AG09309 (cell line): ENCODE results near the gene FCGR1A.
"Not testable (repeated sequence)": the region's sequence is repeated elsewhere in the genome, so short reads cannot be mapped to it uniquely, and the experiment has no call there.

ENCODE experiments used
- DNase-seq: peaks from one replicate; pipeline ENCODE4 v3.0.0-alpha.2; 2010; ENCODE audit warnings: low read depth
- H3K4me3 ChIP-seq: 2 replicates; pipeline ENCODE4 v1.5.1; 2011; ENCODE audit warnings: mild to moderate bottlenecking, low read depth, low read length, moderate library complexity; ENCODE audit not compliant: control insufficient read depth
- TF ChIP-seq, protein P1 (sequence below): IDR thresholded peaks from 2 replicates; pipeline ENCODE4 v1.5.1; 2011; ENCODE audit warnings: mild to moderate bottlenecking, low read depth, low read length, inconsistent platforms; ENCODE audit not compliant: insufficient read depth, control insufficient read depth; ENCODE audit errors: missing control alignments

The FCGR1A gene

GRCh38 chr1:149771653-149772425 lies 10.7 kb upstream of the FCGR1A start:
- DNase-seq, H3K4me3 ChIP-seq: not testable (repeated sequence)

DNA sequence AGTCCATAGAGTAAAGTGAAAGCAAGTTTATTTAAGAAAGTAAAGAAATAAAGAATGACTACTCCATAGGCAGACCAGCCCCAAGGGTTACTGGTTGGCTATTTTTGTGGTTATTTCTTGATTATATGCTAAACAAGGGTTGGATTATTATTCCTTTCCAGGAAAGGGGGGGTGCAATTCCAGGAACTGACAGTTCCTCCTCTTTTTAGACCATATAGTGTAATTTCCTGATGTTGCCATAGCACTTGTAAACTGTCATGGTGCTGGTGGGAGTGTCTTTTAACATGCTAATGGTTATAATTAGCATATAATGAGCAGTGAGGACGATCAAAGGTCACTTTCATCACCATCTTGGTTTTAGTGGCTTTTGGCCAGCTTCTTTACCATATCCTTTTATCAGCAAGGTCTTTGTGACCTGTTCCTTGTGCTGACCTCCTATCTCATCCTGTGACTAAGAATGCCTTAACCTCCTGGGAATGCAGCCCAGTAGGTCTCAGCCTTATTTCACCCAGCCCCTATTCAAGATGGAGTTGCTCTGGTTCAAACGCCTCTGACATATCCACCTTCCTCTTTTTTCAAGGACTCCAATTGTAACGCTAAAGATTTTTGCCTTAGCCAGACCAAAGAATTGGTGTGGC lies 6.9 kb upstream of the FCGR1A start:
- DNase-seq, H3K4me3 ChIP-seq: not testable (repeated sequence)

GRCh38 chr1:149777084-149777483 lies 5.4 kb upstream of the FCGR1A start:
- DNase-seq, H3K4me3 ChIP-seq: not testable (repeated sequence)

GRCh38 chr1:149778313-149778712 lies 4.2 kb upstream of the FCGR1A start:
- DNase-seq, H3K4me3 ChIP-seq: not testable (repeated sequence)

DNA sequence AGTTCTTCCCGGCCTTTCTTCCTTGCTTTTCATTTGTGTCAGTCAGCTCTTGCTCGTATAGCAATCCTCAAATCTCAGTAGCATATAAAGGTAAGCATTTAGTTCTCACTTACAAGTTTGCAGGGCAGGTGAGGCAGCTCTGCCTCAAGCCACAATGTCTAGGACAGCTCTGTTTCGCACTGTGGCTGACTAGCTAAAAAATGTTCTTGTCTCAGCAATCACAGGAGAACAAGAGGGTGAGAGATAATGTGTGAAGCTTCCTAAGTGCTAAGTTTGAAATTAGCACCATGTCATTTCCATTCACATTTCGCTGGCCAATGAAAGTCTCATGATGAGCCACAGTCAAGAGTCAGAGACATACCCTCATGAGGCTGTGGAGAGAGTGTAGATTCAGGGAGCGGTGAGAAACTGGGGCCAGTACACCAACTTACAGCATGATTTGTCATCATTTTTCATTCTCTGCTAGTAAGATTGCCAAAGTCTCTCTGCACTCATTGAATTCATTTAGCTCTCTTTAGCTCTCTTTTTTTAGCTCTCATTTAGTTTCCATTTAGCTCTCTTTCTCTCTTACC lies 995 bp upstream of the FCGR1A start:
- H3K4me3 ChIP-seq, DNase-seq: not testable (repeated sequence)

GRCh38 chr1:149783289-149783688 lies 795 bp downstream of the FCGR1A start:
- not testable (repeated sequence) for DNase-seq, H3K4me3 ChIP-seq

DNA sequence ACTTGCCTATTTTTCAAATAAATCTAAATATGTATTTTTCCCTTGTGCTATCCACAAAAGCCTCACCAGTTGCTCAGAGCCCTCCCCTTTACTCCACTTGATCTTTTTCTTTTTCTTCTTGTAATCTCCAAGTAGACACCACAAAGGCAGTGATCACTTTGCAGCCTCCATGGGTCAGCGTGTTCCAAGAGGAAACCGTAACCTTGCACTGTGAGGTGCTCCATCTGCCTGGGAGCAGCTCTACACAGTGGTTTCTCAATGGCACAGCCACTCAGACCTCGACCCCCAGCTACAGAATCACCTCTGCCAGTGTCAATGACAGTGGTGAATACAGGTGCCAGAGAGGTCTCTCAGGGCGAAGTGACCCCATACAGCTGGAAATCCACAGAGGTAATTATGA lies 1.4 kb downstream of the FCGR1A start:
- not testable (repeated sequence) for H3K4me3 ChIP-seq

GRCh38 chr1:149787688-149788451 lies 5.4 kb downstream of the FCGR1A start:
- not testable (repeated sequence) for H3K4me3 ChIP-seq, DNase-seq

More for the DNA sequence above, 1.4 kb downstream of the FCGR1A start:
- DNase-seq = not testable (repeated sequence)

DNA sequence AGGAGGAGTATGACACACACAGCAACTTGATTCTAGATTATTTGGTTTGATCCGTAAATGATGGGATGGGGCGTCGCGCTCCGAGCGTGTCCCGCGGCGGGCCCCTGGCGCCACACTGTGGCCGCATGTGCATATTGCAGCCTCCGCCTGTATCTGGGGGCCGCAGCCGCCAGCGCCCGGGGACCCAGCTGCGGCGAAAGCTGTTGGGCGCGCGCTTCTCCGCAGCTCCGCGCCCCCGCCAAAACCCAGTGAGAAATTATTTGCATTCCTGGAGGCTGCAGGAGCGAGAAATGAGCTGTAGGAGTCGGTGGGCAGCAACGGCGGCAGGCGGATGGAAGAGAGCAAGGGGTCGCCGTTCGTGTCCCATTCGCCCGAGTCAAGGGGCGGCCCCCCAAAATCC lies 10.0 kb downstream of the FCGR1A start:
- H3K4me3 ChIP-seq = peak overlapping the region; percentile 32
- TF ChIP-seq, protein P1, sequence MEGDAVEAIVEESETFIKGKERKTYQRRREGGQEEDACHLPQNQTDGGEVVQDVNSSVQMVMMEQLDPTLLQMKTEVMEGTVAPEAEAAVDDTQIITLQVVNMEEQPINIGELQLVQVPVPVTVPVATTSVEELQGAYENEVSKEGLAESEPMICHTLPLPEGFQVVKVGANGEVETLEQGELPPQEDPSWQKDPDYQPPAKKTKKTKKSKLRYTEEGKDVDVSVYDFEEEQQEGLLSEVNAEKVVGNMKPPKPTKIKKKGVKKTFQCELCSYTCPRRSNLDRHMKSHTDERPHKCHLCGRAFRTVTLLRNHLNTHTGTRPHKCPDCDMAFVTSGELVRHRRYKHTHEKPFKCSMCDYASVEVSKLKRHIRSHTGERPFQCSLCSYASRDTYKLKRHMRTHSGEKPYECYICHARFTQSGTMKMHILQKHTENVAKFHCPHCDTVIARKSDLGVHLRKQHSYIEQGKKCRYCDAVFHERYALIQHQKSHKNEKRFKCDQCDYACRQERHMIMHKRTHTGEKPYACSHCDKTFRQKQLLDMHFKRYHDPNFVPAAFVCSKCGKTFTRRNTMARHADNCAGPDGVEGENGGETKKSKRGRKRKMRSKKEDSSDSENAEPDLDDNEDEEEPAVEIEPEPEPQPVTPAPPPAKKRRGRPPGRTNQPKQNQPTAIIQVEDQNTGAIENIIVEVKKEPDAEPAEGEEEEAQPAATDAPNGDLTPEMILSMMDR = peak; percentile 18
- DNase-seq = not testable (repeated sequence)

- peak overlapping the region; percentile 32 for H3K4me3 ChIP-seq
- TF ChIP-seq, protein P1 = peak; percentile 38
- DNase-seq = not testable (repeated sequence)
These were observed 10.5 kb downstream of the FCGR1A start for GRCh38 chr1:149792912-149793515.

DNA sequence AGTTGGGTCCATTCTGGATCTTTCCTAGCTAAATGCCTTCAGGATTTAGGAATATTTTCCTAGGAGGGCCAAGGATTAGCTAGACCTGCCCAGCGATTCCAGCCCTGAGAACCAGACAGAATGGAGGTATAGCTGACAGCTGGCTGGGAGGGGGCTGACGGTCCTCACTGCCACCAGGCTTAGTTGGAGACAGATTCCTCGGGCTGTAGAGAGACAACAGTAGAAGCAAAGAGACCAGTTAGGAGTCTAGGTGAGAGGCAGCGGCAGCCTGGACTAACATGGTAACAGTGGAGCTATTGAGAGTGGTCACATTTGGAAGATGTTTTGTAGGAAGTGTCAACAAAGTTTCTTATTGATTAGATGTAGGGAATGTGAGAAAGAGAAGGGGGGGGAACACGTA lies 11.4 kb downstream of the FCGR1A start:
- DNase-seq, H3K4me3 ChIP-seq: not testable (repeated sequence)

DNA sequence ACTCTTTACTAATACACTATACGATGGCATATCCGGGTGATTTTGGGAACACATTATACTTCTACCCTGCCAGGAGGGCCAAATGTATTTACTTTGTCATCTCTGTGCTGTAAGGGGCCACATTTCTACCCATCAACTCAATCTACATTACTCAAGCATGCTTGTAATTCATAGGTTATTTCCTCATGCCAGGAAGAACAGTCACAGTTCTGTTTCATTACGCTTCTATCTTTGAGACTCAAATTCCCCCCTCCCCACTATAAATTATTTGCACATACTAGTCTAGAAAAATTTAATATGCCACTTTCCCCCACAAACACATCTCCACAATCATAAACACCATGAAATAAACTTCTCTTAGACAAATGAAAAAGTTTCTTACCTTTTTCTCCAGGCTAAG lies 19.1 kb downstream of the FCGR1A start:
- DNase-seq, H3K4me3 ChIP-seq: not testable (repeated sequence)

DNA sequence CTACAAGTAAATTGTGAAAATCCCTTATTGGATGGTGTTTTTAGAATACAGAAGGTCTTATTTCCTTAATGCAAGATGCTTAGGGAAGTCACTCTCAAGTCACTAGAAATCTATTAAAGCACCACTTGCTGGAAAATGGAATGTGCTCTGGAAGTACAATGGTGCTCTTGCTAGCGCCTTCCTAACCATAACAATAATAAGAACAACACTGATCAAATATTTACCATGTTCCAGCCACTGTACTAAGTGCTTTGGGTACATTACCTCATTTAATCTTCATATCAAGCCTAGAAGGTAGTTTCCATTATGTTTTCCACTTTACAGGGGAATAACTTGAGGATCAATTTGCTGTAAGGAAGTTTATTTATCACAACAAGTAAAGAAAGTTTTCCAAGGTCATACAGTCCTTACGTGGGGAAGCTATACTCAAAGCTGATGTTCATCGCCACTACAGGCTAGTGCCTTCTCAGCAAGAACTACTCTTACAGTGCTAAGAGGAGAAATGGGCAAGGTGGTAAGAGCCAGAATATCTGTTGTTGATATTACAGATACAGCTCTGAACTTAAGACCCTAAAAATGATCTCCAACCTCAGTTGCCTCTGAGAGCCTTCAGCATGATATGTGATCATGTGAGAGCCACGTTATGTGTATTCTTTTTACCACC lies 22.1 kb downstream of the FCGR1A start:
- not testable (repeated sequence) for DNase-seq, H3K4me3 ChIP-seq

GRCh38 chr1:149810697-149811405 lies 28.4 kb downstream of the FCGR1A start:
- not testable (repeated sequence) for DNase-seq, H3K4me3 ChIP-seq
